Iris pigment epithelial cell (primary cell): ENCODE data around the gene HMOX2.

ENCODE experiments used
- DNase-seq: peaks from one replicate; pipeline ENCODE4 v3.0.0-alpha.2; 2011; ENCODE audit warnings: low read depth

Gene HMOX2

GRCh38 chr16:4475880-4476788 is at the start of gene HMOX2:
Gene HMOX2 (plus strand): TSS chr16:4476398. CDS start chr16:4505525, 29,127 bp downstream.
- DNase-seq: peak; percentile 88

GRCh38 chr16:4426722-4427372 is 49.4 kb upstream of the HMOX2 start:
- DNase-seq: no peak

- DNase-seq: no peak
Observed at GRCh38 chr16:4428500-4428899, 47.7 kb upstream of the HMOX2 start.

GRCh38 chr16:4431023-4431422 is 45.2 kb upstream of the HMOX2 start:
- DNase-seq: no peak

- no peak for DNase-seq
Observed at GRCh38 chr16:4433228-4433627, 43.0 kb upstream of the HMOX2 start.

GRCh38 chr16:4433914-4434787 is 42.0 kb upstream of the HMOX2 start:
- no peak for DNase-seq

GRCh38 chr16:4435337-4436067 is 40.7 kb upstream of the HMOX2 start:
- peak; percentile 57 for DNase-seq

- no peak for DNase-seq
Observed at GRCh38 chr16:4437366-4437765, 38.8 kb upstream of the HMOX2 start.

GRCh38 chr16:4442371-4442770 is 33.8 kb upstream of the HMOX2 start:
- no peak for DNase-seq

GRCh38 chr16:4443271-4443670 is 32.9 kb upstream of the HMOX2 start:
- DNase-seq: no peak

GRCh38 chr16:4443986-4444385 is 32.2 kb upstream of the HMOX2 start:
- DNase-seq: no peak

GRCh38 chr16:4450430-4450829 is 25.8 kb upstream of the HMOX2 start:
- DNase-seq: no peak

GRCh38 chr16:4450931-4451519 is 25.2 kb upstream of the HMOX2 start:
- DNase-seq: no peak

GRCh38 chr16:4452674-4453073 is 23.5 kb upstream of the HMOX2 start:
- DNase-seq: no peak

GRCh38 chr16:4454623-4455022 is 21.6 kb upstream of the HMOX2 start:
- no peak for DNase-seq

- DNase-seq: no peak
Observed at GRCh38 chr16:4455081-4455480, 21.1 kb upstream of the HMOX2 start.

GRCh38 chr16:4455951-4456350 is 20.2 kb upstream of the HMOX2 start:
- DNase-seq: no peak

GRCh38 chr16:4460936-4461249 is 15.3 kb upstream of the HMOX2 start:
- DNase-seq: no peak

- DNase-seq: no peak
Observed at GRCh38 chr16:4461250-4462085, 14.7 kb upstream of the HMOX2 start.

- no peak for DNase-seq
Observed at GRCh38 chr16:4463522-4464163, 12.6 kb upstream of the HMOX2 start.
